ENCODE data around the gene NFU1. TPM values are rescaled to one million over a fixed set of nuclear protein-coding genes. Genes with fewer than 3 reads are reported as not detected.

The NFU1 gene
- total RNA-seq = 30.0 and 33.9 TPM in 2 replicates

DNA sequence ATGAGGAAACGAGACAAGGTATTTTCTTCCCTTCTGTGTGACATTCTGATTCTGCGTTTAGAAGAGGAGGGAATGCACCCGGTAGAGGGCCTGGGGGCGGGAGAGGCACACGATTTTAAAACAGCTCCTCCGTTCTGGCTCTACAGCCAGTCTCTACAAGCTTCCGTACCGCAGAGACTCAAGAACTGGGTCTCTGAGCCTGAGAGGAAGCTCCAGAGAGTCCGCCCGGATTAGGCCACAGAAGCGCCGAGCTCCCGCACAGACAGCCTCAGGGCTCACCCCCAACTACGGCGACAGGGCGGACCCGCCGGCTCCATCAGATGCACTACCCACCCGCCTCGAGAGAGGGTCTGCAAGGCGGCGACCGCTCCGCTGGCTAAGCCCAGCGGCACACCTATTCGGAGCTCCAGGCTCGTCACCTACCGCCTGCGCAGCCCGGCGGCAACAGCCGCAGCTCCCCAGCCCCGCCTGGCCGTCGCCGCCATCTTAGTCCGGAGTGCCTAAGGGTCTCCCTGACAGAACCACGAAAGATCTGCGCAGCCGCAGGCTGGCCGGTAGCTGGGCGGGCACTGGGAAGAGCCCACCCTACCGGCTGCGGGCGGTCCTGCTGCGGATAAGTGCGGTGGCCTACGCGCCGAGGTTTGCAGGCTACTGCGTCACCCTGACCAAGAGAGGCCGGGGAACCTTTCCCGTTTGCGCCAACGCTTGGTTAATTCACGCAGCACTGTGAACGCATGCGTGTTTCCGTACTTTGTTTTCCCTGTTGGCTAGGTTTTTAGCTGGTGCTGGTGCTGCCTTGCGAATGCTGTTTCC is at the start of gene NFU1:
TSS of gene NFU1 (minus strand) at position 498 of the 813 bp plus-strand sequence. CDS start at position 485, 13 bp downstream.
- intact Hi-C loops (cut with micrococcal nuclease) = loop anchor here (1.0 to 5.0 kb wide), 5 partner anchors 50 to 810 kb away; partner anchors contain the start of genes GFPT1, MXD1 and TIA1

DNA sequence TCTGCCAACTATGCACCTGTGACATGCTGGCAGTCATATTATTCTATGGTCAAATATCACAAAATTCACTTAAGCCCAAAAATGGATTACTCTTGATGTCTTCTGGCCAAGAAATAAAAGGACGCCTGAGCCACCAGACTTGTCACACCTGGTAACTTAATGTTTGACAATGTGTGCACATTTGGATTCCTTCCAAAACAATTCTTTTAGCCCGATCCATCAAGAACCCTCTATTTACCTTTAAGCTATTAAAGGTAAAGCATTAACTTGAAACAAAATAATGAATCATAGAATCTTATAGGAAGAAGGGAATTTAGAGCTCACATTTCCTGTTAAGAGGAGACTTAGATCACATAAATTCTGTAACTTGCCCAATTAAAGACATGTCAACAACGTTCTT is 46.5 kb upstream of the NFU1 start:
- intact Hi-C loops (cut with micrococcal nuclease) = no loop called here

DNA sequence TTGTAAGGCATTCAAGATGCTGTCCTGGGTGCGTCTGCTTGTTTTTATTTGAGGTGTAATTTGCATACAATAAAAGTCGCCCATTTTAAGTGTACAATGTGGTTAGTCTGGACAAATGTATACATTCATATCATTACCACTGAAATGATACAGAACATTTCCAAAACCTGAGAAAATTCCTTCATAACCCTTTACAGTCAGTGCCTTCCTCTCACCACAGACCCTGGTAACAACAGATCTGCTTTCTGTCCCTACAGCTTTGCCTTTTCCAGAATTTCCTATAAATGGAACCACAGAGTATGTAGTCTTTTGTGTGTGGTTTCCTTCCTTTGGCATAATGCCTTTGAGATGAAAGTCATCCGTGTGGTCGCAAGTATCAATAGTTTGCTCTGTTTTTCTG is 45.8 kb upstream of the NFU1 start:
- intact Hi-C loops (cut with micrococcal nuclease) = no loop called here

DNA sequence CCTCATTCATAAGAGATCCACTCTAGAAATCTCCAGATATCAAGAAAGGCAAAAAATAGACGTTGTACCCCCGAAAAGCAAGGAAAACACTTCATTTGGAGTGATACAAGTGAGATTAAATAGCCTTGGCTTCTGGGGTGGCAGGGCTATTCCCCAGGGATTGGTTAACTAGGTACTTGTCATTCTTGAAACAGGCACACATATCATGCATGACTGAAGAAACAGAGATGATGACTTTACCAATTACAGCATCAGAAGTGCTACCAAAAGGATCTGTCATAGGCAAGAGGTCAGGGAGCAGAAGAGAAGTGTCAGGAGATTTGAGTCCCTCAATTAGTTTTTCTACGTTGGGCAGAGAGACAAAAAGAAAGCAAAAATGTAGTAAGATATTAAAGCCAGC is 45.2 kb upstream of the NFU1 start:
- intact Hi-C loops (cut with micrococcal nuclease) = no loop called here

DNA sequence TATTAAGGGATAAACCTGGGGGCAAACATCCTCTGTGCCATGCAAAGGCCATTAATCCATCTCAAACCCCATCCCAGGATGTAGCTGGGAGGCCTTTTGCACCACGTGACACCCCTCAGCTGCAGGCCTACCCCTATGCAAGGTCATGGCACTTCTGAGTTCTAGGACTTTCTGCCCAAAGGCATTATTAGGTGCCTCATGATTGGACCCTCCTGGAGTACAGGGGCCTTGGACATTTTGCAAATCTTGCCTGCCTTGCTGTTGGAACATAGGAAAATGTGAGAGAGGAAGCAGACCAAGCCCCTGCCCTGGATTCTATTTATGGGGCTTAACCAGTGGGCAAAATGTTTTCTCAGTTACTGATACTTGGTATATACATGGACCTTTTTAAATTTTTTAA is 44.2 kb upstream of the NFU1 start:
- intact Hi-C loops (cut with micrococcal nuclease) = no loop called here

DNA sequence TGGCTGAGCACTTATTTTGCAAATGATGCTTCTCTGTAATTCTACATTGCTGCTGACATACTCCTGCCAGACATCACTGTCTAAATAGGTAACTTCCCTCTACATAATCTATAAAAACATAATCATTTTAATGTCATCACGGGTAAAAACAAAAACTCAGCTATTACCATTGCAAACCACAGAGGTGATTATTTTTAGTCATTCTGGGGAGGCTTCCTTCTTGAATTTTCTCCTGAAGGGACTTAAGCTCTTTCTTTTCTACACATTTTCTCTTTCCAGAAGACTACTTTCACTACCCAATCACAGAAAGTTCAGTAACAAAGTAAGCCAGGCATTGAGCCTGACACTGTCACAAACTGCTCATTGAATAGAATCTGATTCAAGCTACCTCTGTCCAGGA is 40.4 kb upstream of the NFU1 start:
- intact Hi-C loops (cut with micrococcal nuclease) = no loop called here

DNA sequence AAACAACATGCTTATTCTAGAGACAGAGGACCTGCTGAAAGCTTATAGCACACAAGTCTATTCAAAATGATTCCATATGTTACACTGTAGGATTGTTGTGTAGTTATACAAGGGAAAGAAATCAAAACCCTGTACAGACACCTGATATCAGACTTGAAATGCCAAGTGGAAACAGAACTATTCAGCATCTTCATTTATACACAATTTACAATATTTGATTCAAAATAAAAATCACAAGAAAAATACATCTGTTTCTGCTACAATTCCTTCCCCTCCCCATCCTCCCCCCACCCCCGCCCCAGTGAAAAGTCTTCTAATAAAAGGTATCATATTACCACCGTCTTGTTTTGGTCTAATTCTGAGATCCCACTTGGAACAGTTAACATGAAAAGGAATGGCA is 37.5 kb upstream of the NFU1 start:
- intact Hi-C loops (cut with micrococcal nuclease) = no loop called here

DNA sequence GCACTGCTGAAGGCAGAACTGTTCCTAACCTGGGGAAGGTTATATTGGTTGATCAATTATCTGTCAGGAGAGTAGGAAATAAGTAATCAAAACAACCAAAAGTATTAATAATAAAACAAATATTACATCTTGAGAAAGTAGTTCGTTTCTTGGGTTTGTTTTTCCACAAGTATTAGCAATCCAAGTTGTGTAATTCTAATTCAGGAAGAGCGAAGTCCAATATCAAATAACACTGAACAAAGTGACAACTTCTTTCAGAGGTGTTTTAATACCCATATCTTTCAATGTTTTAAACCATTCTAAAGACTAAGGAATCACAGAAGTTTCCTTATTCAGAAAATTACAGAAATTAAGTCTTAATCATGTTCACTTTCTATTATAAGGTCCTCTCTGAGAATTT is 34.6 kb upstream of the NFU1 start:
- intact Hi-C loops (cut with micrococcal nuclease) = no loop called here

DNA sequence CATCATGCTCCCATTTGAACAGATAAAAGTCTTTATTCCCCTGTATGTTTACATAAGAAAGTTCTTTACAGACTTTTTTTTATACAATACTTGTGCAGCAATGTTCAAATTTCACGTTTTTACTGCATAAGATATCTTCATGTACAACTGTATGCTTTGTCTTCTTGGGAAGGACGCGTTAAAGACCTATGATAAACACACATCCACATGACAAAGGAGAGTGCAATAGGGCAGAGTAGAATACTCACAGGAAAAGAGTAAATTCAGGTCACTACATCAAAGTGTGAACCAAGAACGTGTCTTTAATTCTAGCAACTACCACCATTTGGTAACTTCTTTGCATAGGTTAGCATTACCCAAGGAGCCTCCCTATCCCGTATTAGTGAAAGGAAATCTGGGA is 33.7 kb upstream of the NFU1 start:
- intact Hi-C loops (cut with micrococcal nuclease) = no loop called here

DNA sequence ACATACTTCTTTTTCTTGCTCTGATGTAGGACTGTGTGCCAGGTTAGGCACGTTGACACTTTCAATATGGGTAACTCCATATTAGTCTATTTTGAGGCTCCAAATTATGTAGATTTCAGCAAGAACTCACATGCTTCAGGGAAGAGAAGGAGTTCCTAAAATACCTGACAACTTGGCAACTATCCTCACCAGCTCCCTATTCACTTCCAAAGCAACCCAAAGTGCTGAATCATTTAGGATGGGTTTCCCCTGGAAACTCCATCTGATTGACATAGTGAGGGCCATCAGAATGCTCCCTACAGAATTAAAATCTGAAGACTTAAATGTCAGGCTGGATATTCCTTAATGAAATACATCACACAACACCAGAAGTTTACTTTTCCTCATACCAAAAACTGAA is 32.5 kb upstream of the NFU1 start:
- intact Hi-C loops (cut with micrococcal nuclease) = no loop called here

DNA sequence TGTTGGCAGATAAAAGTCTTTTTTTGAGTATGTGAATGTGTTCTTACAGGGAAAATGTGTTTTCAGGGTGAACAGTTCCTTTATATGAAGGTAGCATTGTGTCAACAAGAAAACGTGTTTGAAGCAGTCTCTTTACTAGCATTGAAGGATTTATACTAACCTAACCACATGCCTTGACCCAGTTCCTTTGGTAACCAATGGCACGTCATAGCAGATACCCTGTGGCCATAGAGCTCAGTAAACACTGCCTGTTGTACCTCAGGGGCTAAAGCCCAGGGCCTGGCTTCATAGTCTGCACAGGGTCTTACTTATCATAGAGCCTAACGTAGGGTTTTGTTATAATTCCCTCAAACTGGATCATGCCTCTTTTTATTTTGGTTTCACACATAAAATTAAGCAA is 32.1 kb upstream of the NFU1 start:
- intact Hi-C loops (cut with micrococcal nuclease) = no loop called here

DNA sequence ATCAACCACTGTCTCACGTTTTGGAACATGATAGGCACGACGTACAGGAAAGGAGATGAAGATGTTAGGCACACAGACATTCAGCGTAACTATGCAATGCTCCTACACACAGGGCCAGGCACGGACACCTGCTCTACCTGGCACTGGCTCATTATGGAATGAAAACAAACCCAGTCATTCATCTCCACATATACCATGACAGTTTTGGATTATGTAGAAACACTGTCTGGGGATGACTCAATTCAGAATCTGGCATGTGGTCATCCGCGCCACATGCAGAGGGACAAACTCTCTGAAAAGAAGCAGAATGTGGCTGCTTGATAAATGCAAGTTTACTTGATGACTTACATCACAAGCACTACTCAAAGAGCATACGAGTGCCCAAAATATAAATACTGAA is 29.5 kb upstream of the NFU1 start:
- intact Hi-C loops (cut with micrococcal nuclease) = no loop called here

DNA sequence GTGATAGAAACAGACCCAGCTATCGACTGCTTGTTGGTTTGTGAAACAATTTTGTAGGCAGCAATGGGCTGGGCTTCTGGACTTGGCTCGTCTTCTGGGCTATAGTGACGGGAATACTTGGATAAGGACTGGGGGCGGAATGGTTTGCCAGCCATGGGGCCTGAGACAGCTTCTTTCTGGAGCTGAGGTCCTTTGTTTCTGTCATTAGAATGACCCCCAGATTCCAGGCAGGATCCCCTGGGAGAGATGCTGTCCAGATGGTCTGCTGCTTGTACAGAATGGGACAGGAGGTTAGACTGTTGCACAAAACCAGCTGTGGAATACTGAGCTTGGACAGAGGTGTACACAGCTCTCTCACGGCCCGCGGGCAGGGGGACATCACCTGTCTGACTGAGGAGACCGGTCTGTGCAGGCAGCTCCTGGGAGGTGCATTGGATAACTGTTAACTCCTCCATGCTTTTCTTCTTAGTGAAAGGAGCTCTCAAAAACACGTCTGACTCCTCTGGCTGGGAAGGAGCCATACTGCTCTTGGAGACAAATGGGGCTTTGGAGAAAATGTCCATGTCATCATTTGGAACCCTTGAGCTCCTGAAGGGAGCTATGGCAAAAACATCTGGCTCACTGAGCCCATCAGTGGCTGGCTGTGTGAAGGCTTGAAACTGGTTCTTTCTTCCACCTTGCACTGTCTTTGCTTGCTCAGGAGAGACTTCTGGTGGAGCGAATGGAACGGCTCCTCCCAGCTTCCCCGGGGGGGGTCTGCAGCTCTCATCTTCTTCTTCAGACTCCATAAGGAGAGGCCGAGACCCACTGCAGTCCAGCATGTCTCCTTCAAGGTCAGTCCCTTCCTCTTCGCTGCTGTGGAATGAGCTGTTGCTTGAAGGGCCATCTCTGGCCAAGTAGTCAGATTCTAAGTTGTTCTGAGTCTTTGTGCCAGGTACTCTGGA is 28.6 kb upstream of the NFU1 start:
- intact Hi-C loops (cut with micrococcal nuclease) = no loop called here

DNA sequence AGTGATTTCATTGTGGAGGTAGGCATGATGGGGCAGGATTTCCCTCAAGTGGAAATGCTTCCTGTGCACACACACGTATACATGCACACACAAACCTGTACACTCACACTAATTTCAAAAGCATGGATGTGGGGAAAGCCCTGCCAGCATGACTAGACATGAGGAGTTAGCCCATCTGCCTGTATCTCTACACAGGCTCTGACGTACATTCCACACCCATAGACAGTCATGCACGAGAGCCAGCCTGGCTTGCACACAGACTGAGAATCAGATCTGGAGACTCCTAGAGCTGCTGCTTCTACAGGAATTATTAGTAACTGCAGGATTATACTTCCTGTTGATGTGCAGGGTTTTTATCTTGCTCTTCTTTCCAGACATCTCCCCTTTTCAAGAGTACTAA is 27.3 kb upstream of the NFU1 start:
- intact Hi-C loops (cut with micrococcal nuclease) = no loop called here

DNA sequence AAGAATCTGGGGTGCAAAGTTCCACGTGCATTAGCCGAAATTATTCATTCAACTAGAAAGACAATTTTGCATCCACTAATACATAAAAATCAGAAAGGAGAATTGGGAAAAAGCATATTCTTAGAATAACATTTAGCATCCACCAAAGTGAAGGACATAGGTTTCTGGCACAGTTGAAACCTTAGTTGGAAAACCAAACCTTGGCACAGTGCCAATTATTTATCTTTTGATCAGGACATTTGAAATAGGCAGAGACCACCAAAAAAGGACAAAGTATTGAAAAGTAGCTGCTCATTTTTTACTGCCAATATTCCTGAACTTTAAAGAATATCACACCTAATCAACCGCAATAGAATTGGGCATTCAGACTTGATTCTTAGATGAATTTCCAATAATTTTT is 25.5 kb upstream of the NFU1 start:
- intact Hi-C loops (cut with micrococcal nuclease) = no loop called here

DNA sequence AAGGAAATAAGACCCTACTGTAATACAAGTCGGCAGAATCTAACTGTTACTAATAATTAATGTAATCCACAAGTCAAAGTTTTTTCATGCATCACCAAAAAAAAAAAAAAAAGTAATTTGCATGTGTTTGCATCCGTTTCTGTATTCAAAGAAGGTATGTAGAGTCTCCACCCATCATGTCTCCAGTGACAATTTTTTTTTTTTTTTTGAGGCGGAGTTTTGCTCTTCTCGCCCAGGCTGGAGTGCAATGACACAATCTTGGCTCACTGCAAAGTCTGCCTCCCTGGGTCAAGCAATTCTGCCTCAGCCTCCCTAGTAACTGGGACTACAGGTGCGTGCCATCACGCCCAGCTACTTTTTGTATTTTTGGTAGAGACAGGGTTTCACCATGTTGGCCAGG is 24.2 kb upstream of the NFU1 start:
- intact Hi-C loops (cut with micrococcal nuclease) = no loop called here

DNA sequence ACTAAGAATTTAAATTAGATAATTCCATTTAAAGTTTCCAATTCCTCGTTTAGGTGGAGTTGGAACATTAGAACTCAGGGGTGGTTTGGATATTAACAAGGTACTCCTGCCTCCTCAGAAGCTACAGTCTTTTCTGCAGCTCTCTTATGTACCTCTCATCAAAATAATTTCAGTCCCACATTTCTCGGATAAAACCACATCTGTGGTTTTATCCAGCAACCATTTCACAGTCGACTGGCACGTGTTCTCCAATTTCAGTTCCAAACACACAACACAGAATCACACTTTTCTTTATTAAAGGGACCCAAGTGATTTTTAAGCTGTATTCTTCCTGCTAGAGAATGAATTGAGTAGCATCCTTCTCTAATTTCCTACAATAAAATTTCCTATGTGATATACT is 22.7 kb upstream of the NFU1 start:
- intact Hi-C loops (cut with micrococcal nuclease) = no loop called here

DNA sequence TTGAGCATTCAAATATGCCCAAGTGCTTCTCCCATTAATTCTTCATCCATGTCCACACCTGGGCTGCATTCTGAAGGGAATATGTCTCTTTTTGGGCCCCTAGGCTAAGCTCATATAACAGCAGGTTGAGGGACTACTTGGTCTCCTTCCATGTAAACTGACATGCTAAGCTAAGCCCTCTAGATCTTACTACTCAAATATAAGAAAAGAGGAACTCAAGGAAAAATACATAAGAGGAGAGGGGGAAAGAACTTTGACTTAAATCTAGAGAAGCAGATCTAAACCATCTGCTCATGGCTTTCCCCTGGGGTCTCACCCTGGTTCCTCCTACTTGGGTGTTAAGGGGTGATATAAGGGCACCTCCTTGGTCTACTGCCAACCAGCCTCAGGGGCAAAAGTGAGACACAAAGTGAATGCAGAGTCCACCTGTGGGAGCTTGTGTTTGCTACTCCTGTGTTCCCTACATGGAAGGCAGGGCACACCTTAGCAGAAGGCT is 19.8 kb upstream of the NFU1 start:
- intact Hi-C loops (cut with micrococcal nuclease) = no loop called here

DNA sequence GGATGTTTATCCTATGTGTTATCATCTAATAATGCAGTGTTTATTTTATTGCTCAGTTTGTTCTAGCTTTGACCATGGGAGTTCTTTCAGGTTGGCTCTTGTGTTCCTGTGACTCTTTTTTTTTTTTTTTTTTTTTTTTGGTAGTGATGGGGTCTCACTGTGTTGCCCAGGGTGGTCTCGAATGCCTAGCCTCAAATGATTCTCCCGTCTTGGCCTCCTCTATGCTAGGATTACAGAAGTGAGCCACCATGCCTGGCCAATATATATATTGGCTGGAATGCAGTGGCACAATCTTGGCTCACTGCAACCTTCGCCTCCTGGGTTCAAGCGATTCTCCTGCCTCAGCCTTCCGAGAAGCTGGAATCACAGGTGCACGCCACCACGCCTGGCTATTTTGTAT is 18.9 kb upstream of the NFU1 start:
- intact Hi-C loops (cut with micrococcal nuclease) = no loop called here

DNA sequence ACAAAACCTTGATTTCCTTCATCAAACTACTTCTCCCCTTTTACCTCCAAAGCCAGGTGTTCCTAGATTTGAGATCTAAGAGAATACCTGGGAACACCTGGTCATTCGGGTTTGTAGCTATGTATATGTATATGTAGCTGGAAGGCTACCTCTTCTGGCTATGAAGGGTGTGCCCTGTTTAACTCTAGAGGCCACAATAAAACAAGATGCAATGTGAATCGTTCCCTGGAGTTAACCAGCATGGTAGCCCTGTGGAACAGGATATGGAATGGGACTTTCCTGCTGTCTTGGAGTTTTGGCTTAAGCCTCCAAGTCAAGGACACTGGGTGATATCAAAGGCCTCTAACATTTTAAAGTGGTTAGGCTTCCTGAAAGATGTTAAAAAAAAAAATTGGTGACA is 17.7 kb upstream of the NFU1 start:
- intact Hi-C loops (cut with micrococcal nuclease) = no loop called here

DNA sequence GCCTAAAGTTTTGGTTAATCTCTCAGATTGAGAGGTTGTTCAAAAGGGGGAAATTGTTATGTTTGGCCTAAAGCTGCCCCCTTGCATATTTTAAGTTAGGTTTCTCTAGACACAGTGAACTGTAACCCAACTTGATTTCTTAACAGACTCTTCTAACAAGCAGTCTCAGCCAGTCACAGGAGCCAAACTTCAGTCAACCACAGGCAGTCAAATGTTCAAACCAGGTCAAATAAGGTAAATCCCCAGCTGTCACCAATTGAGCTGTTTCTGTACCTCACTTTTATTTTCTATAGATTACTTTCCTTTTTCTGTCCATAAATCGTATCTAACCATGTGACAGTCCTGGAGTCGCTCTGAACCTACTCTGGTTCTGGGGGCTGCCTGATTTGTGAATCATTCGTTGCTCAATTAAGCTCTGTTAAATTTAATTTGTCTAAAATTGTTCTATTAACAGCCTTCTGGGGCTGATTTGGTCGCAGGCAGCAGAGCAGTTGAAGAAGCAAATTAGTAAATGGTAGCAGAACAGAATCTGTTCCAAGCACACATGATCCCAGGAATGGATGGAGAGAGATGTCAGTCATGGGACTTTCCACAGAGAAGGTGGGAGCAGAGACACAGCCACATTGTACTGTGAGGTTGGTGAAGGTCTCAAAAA is 16.4 kb upstream of the NFU1 start:
- intact Hi-C loops (cut with micrococcal nuclease) = no loop called here

DNA sequence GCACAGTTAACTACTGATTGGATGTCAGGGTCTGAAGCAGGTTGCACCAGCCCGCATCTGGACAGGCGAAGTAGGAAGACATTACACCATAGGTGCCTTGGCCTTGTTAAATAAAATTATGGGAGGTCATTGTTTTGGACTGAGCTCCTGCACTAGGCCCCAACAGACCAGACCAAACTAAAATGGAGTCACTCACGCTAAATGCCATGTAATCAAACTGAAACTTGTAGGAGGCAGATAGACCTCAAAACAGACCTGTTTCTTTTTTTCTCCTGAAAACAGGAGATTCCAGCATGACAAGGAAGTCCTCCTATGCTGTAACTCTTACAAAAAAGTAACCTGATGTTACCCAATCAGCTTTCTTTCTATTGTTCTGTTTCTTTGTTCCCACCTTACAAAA is 15.5 kb upstream of the NFU1 start:
- intact Hi-C loops (cut with micrococcal nuclease) = no loop called here
